NCI-H146 treated with DMSO at 0.1 percent for 48 hours (cell line): Measurements from ENCODE around the gene SRD5A1.

ENCODE experiments used
- DNase-seq: peaks from one replicate; lab custom pipeline; 2025; ENCODE audit not compliant: unreplicated experiment; lab: John Stamatoyannopoulos, UW

The SRD5A1 gene, protein sequence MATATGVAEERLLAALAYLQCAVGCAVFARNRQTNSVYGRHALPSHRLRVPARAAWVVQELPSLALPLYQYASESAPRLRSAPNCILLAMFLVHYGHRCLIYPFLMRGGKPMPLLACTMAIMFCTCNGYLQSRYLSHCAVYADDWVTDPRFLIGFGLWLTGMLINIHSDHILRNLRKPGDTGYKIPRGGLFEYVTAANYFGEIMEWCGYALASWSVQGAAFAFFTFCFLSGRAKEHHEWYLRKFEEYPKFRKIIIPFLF

DNA sequence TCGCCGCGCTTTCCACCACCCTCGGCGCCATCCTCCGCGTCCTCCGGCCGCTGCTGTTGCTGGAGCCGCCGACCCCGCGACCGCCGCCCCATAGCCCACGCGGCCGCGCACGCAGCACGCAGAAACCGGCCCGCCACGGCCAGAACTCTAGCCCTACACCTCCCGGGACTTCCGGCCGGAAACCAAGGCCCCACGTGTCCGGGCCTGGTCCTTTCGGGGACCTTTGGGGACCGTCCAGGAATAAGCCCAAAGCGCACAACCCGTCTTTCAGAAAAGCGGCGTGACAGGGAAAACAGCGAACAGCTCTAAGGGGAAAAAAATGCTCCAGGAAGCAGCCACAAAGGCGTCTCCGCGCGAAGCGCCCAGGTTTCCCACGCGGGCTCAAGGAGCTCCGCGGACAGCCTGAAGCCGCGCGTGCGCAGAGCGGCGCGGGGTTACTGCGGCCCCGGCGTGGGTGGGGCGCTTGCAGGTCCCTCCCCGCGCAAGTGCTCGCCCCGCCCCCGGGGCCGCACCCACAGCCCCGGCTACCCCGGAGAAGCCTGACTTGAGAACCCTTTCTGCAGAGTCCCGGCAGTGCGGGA is at the start of gene SRD5A1, which contains the start of gene NSUN2:
TSS of gene SRD5A1 (plus strand) at position 553 of the 581 bp plus-strand sequence. CDS start 137 bp downstream, outside the sequence.
TSS of gene NSUN2 (minus strand) at position 157 of the 581 bp plus-strand sequence. CDS start at position 92, 65 bp downstream.
- DNase-seq, result peak; percentile 80

DNA sequence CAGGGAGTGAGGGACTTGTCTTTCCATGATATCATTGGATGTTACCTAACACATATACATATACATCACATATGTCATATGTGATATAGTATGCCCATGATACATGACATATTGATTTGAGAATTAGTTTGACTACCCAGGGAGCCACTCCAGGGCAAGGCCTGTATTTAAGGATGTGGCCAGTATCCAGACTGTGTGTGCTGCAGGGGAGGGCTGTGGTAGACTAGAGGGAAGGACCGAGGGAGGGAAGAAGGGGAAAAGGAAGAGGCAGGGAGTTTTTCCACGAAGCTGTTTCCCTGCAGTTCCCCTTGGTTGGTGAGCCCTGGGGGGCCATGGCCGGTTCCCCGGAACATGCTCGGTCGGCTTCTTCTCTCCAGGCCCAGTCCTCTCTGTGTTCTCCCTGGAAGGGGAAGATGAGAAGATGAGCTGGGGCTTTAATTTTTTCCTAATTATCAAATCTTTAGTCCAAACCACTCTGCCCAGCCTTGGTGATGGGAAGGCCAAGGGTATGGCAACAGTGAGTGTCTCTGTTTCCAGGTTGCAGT is 49.1 kb upstream of the SRD5A1 start:
- no peak for DNase-seq

DNA sequence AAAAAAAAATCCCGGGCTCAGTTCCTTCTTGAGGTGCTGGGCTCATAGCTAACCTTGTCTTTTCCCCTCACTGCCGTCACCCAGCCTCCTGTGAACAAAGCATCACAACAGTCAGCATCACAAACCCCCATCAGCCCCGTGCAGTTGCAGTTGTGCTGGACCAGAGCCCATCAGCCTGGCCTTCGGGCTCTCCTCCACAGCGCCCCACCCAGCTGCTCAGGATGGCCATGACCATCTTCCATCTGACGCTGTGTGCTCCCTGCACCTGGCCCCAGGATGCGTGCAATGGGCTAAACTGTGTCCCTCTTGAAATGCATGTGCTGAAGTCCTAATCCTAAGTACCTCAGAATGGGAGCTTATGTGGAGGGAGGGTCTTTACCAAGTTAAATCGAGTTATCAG is 48.5 kb upstream of the SRD5A1 start:
- DNase-seq, result no peak

DNA sequence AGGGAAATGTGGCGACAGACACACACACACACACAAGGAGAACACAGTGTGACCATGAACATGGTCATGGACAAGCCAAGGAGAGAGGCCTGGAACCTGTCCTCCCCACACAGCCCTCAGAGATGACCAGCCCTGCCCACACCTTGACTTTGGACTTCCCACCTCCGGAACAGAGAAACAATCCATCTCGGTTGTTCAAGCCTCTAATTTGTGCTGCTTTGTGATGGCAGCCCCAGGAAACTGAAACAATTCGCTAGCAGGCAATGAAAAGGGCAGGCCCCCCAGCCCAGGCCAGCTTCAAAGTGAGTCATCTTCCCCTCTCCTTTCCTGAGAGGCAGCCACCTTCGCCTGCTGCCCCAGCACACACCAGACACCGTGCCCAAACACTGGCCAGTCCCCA is 48.1 kb upstream of the SRD5A1 start:
- no peak for DNase-seq

DNA sequence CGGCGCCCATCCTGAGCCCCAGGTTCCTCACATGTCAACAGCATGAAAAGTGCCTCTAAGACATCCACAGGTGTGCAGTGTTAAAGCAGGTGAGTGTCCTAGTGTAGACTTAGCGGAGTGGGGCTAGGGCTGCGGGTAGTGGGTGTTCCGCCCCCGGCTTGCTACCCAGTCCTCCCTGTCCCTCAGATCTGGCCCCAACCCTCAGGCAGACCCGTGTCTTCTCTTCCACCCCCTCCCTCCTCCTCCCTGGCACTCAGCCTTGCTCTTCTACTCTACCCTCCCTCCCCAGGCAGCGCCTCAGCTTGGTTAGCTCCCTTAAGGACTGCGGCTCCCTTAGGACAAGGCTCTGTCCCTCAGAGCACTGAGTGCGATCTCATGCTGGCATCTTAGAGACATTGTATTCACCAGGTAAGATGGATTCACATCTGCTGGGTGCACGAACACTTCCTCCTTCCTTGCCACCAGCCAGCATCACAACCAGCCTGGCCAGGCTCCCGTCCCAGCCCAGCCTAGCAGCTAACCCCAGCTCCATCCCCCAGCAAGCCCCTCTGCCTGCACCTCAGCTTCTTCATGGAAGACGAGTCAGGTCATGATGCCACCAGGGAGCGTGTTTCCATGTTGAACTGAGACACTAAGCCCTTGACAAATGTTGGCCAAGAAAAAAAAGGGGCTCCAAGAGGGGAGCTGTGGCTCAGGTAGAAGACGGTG is 47.1 kb upstream of the SRD5A1 start:
- no peak for DNase-seq

DNA sequence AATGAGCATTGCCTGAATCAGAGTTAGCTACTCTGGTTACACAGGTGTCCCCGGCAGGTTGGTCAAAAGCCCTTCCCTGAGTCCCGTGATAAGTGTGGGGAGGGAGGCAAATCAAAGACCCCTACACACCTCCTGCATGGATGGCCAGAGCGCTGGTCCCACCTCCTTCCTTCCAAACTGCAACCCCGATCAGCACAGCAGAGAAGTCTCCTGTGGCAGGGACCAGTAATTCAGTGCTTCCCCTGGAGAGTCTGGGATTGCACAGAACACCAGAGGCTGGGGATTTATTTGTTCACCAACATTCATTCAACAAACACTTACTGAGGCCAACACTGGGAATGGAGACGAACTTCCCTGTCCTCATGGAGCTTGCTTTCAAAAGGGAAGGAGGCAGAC is 46.6 kb upstream of the SRD5A1 start:
- DNase-seq, result no peak

DNA sequence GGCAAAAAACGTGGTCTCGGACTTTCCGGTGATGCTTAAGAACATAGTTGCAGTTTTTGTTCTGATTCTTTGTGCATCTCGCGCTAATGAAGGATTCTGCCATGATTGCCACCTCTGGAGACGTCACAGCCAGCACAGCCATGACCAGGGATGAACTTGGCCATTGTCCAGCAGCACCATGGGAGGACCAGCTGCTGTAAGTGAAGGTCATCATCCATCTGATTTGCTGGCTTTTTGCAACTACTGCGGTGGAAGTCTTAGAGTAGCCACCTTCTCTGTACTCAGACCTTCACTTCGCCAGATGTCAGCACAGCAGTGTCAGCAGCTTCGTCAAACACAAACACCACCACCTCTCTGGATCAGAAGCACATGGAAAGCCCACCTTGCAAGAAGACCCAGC is 46.1 kb upstream of the SRD5A1 start:
- no peak for DNase-seq

DNA sequence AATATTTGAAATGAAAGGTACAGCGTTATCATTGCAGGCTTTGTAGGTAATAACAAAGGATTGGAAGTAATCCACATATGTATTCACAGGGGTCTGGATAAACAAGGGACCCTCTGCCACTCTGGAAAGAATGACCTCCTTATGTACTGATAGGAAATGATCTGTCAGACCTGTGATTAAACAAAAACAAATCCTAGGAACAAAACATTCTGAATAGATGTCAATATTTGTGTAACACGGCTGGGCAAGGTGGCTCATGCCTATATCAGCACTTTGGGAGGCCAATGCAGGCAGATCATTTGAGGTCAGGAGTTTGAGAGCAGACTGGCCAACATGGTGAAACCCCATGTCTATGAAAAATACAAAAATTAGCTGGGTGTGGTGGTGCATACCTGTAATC is 42.7 kb upstream of the SRD5A1 start:
- DNase-seq, result peak; percentile 55

DNA sequence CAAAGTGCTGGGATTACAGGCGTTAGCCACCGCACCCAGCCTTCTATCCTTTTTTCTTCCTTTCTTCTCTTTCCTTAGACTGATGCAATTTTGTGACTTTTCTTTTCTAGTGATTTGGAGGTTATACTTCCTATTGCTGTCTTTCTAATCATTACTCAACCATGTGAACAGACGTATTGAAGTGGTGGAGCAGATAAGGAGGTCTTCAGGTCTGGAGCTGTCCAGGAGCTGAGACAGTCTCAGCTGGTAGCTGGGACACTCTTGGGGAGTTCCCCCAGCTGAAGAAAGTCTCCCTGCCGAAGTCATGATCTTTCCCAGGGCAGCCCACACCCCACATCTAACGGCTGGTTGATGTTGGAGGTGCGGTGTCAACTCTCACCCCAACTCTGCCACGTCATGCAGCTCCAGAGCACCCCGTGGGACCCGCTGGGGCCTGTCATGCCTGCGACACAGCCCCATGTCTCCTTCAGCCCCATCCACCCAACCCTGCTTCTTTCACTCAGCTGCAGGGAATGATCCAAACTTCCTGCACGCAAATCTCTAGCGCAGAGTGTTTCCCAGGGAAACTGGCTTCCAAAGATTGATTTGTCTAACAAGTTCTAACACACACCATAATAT is 41.5 kb upstream of the SRD5A1 start:
- no peak for DNase-seq

DNA sequence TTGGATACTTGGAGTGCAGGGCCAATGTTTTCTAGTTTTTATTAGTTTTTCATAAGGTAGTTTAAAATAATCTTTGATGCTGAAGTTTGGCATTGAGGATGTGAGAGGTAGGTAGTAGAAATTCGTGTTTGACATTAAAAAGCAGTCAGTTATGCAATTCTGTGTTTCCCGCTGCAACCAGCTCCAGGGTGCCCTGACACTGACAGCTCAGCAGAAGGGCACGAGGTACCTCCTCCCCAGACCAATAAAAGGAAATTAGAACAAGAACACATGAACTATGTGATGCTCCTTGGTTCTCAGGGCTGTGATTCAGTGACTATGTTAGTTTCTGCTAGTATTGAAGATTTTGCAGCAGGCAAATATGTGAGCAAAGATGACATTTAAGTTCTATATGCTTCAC is 40.6 kb upstream of the SRD5A1 start:
- DNase-seq, result no peak

DNA sequence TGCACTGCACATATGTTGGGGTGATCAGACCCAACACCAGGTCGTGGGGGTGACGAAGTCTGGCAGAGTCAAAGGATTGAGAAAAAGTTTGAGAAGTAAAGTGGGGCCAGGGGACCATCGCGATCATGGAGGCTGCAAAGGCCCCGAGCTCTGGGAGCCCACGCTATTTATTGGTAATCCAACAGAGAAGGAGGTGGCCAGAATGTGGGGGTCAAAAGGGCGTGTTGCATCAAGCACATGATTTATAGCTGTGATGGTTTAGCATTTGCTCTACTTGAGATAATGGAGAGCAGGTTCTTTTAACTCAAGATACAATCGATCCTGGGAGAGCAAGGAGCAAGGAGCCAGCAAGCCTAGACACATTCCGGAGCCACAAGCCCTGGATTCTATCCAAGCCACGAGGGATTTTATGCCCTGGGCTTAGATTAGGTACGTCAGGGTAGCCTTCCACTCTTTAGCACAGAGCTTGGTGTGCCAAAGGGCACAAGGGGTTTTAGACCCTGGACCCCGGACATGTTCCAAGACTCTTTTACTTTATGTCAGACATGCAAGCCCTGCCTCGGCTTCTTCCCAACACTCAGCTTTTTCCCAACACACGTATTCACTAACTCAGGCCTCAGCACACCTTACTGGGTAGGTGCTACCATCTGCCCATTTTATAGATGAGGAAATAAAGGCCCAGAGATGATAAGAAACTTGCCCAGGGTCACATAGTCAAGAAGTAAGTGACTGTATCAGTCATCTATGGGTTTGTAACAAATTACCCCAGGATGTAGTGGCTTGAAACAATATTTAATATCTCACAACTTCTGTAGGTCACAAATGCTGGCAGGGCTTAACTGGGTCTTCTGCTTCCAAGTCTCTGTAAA is 39.9 kb upstream of the SRD5A1 start:
- DNase-seq, result no peak

DNA sequence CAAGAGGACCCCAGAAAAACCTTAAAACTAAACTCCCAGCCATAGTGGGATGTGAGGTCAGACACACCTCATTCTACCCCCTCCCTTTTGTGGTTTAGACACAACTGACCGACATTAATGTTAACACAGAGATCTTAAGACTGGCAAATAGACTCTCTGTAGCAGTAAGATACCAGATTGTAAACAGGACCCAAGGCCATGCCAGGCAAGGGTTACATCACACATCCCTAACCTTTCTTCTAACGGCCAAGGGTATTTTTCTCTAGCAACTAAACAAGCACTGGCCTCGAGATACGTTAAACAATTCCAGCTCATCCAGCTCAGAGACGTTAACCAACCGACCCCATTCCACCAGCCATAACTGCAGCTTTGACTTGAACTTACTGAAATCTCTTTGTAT is 39.2 kb upstream of the SRD5A1 start:
- DNase-seq, result no peak

DNA sequence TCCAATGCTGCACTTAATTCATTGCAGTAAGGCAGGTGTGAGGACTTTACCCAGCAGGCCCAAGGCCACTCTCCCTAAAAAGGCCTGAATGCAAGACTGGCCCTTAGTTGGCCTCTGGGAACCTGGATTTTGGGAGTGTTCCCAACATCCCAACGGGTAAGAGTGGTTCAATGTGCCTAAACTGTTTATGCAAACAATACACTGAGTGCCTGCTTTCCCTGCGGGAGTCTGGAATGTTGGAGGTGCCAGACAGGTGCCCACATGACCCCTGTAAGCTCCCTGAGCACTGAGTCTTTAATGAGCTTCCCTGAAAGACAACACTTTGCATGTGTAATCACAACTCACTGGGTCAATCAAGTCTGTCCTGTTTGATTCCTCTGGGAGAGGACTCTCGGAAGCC is 37.8 kb upstream of the SRD5A1 start:
- DNase-seq, result no peak

DNA sequence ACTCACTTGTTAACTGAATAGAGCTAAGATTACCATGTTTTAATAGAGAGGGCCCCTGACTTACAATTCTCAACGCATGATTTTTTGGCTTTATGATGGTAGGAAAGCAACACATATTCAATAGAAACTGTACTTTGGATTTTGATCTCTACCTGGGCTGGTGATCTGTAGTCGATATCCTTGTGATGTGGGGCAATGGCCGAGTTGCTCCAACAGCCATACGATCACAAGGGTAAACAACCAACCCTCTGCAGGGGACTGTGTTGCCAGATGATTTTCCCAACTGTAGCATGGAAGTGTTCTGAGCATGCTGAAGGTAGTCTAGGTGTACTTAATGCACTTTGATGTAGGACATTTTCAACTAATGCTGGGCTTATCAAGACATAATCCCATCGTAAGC is 36.9 kb upstream of the SRD5A1 start:
- DNase-seq, result no peak

DNA sequence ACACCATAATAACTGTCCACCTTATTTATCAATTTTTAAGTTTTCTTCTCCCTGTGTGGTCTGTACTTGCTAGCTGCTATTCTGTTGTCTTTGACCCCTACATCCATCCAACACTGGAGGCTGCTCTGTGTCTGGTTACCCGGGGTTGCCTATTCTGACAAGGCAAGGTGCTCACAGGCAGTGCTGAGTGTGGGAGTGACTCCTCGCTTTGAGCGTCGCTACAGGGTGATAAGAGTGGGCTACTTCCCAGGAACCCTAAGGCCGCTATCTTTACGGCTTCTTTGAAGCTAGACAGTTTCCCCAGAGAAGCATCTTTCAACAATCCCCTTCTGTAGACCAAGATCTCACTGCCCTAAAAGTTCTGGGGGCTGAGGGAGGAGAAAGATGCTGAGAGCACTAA is 35.7 kb upstream of the SRD5A1 start:
- DNase-seq, result no peak

DNA sequence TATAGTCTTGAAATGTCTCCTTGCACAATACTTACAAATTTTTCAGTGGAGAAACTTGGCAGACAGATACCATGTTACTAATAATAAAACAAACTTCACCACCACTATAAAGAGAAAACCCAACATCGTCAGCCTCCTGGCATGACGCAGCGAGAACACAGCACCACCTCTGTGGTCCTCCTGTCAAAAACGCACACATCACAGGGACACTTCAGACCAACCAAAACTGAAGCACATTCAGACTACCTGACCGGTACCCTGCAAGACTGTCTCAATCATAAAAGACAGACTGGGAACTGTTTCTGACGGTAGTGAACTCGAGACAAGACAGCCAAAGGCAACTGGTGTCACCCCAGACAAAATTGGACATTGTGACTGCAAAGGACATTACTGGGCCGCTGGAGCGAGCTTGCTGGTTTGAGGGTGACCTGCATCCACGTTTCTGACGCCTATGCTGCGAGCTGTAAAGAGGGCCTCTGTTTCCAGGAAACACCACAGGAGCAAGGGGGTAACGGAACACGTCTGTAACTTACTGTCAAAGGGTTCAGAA is 34.8 kb upstream of the SRD5A1 start:
- DNase-seq, result no peak

DNA sequence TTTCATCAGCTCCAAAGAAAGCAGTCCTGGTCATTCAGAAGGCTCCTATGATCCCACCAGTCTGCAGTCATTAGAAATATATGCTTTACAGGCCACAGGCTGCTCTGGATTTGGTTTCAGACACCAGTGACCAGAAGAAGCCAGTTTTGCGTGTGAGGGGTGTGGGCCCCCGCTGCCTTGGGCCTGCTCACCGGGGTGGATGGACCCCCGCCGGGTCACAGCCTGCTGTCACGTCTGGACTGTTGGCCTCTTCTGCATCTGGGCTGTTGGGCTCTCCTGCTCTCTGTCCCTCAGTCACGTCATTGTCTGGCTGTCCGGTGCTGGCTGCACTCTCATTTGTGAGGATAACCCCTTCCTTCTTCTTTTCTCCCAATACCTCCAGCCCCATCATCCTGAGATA is 33.5 kb upstream of the SRD5A1 start:
- no peak for DNase-seq

DNA sequence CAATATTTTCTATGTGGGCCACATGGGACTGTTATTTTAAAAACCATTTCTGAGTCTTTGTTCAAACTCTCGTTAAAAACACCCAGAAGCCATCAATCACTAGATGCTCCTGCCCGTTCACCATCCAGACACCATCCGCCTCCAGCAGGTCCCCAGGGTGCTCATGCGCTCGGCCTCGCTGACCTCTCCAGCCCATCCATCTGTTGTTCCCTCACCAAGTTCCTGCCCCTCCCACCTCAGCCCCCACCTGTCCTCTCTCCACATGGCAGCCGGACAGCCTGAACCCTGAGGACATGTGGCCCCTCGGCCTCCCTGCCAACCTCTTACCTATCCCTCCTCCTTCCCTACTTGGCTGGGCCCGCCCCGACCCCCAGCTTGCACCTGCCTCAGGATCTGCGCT is 32.0 kb upstream of the SRD5A1 start:
- no peak for DNase-seq

DNA sequence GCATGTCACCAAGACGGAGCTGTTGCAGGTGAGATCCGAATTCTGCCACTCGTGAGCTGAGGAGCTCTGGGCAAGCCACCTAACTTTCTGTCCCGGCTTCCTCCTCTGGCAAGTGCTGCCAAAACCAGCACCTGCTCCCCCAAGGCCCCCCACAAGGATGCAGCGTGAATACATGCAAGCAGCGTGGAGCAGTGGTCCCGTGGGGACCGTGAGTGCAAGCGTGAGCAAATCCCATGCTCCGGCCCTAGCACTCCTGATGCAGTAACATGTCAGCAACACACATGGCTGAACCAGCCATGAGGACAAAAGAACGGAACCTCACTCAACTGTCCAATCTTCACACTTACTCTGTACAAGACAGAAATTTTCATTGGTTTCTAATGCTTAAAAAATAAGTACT is 31.4 kb upstream of the SRD5A1 start:
- DNase-seq, result no peak

DNA sequence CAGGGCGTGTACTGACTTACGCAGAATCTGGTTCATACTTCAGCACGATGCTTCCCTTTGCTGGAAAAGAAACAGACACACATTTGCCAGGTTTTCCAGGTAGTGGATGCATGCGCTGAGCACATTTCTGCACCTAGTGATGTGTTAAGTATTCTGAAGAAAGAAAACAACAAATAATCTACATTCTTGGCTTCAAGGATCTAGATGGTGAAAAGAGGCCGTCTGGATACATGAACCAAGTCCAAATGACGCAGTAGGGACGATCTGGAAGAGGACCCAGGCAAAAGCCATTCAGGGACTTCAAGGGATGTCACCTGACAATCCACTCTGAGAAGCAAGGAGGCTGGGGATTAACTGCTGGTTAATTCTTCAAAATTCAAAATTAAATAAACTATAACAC is 30.8 kb upstream of the SRD5A1 start:
- no peak for DNase-seq
